ENCODE results near the gene PPFIBP2.

Gene PPFIBP2

GRCh38 chr11:7561562-7561961 lies 47.8 kb downstream of the PPFIBP2 start:
- no peak for DNase-seq
- Histone ChIP-seq H3K27ac (ENCODE audit: insufficient read depth, low read length, poor library complexity, severe bottlenecking) (no peak overlapping the region), H3K27me3 (replicated peaks; ENCODE audit: control insufficient read depth, insufficient read depth, low read length, poor library complexity, severe bottlenecking) (no peaks in the 10 kb centered on the region), H3K4me3 (ENCODE audit: insufficient read depth, low read depth, low read length, poor library complexity, severe bottlenecking) (no peak overlapping the region), H3K9me3 (ENCODE audit: control insufficient read depth, low read length) (no peaks in the 10 kb centered on the region), H3K4me1 (ENCODE audit: control insufficient read depth, insufficient read depth, low read length, poor library complexity, severe bottlenecking) (no peaks in the 10 kb centered on the region), H3K36me3 (ENCODE audit: control insufficient read depth, insufficient read depth, low read length) (no peaks in the 10 kb centered on the region)

- Histone ChIP-seq H3K9me3 (ENCODE audit: control insufficient read depth, low read length) (no peaks in the 10 kb centered on the region), H3K27ac (ENCODE audit: insufficient read depth, low read length, poor library complexity, severe bottlenecking) (no peak overlapping the region), H3K27me3 (replicated peaks; ENCODE audit: control insufficient read depth, insufficient read depth, low read length, poor library complexity, severe bottlenecking) (no peaks in the 10 kb centered on the region), H3K4me1 (ENCODE audit: control insufficient read depth, insufficient read depth, low read length, poor library complexity, severe bottlenecking) (no peaks in the 10 kb centered on the region), H3K4me3 (ENCODE audit: insufficient read depth, low read depth, low read length, poor library complexity, severe bottlenecking) (no peak overlapping the region), H3K36me3 (ENCODE audit: control insufficient read depth, insufficient read depth, low read length) (no peaks in the 10 kb centered on the region)
- no peak for DNase-seq
These were observed 49.5 kb downstream of the PPFIBP2 start for GRCh38 chr11:7563281-7563680.

DNA sequence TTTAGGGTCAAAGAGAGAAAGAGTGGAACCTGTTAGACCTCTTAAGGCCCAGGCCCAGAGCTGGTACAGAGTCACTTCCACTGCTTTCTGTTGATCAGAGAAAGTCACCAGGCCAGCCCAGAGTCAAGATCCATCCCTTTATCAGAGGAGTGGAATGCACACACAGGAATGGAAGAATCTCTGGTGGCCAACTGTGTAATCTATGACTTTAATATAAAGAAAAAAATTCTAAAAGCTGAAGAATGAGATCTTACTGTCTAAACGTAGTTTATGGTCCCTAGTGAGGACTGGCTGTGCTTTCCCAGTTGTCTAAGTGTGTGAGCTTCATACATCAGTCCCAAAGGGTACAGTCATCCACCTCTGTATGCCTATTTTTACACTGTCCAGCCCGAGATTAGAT lies 51.0 kb downstream of the PPFIBP2 start:
- DNase-seq, result no peak
- Histone ChIP-seq H3K9me3 (ENCODE audit: control insufficient read depth, low read length) (no peaks in the 10 kb centered on the region), H3K4me3 (ENCODE audit: insufficient read depth, low read depth, low read length, poor library complexity, severe bottlenecking) (no peak overlapping the region), H3K27me3 (replicated peaks; ENCODE audit: control insufficient read depth, insufficient read depth, low read length, poor library complexity, severe bottlenecking) (no peaks in the 10 kb centered on the region), H3K36me3 (ENCODE audit: control insufficient read depth, insufficient read depth, low read length) (no peaks in the 10 kb centered on the region), H3K4me1 (ENCODE audit: control insufficient read depth, insufficient read depth, low read length, poor library complexity, severe bottlenecking) (no peaks in the 10 kb centered on the region), H3K27ac (ENCODE audit: insufficient read depth, low read length, poor library complexity, severe bottlenecking) (no peak overlapping the region)

DNA sequence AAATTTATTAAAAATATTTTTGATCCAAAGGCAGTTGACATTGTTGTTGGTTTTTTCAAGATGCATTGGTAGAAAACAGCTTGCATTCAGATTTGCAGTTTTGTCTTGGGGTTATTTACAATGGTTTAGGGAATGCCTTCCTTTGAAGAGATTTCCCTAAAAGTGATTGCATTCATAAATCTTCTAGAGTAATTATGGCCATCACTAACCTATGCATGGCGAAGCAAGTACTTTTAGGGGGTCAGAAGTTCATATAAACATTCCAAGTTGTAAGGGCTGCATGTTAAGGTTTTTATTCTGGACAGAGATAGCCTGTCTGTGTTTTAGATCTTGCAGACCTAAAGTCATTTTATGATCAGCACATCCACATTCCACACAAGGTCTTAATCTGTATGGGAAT lies 53.5 kb downstream of the PPFIBP2 start:
- Histone ChIP-seq H3K36me3 (ENCODE audit: control insufficient read depth, insufficient read depth, low read length) (no peaks in the 10 kb centered on the region), H3K27me3 (replicated peaks; ENCODE audit: control insufficient read depth, insufficient read depth, low read length, poor library complexity, severe bottlenecking) (no peaks in the 10 kb centered on the region), H3K4me1 (ENCODE audit: control insufficient read depth, insufficient read depth, low read length, poor library complexity, severe bottlenecking) (no peaks in the 10 kb centered on the region), H3K9me3 (ENCODE audit: control insufficient read depth, low read length) (no peaks in the 10 kb centered on the region), H3K27ac (ENCODE audit: insufficient read depth, low read length, poor library complexity, severe bottlenecking) (no peak overlapping the region), H3K4me3 (ENCODE audit: insufficient read depth, low read depth, low read length, poor library complexity, severe bottlenecking) (no peak overlapping the region)
- DNase-seq, result no peak

DNA sequence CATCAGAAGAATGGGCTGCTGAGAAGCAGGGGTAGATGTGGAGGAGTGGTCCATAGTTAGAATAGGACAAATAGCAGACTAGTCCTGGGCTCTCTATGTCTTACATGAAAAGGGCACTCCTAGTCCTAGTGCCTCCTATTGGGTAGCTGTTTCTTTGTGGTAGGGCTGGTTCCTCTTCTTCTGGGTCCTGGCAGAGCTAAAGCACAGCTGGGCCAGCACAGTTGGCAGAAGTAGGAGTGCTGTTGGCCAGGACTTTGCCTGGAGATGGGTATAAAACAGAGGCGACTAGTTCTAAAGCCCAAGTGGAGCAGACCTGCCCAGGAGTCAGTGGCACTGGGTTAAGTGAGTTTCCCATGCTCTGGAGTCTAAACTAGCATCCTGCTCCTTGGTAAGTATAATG lies 55.2 kb downstream of the PPFIBP2 start:
- no peaks in the 10 kb centered on the region for H3K27me3 ChIP-seq (replicated peaks; ENCODE audit: control insufficient read depth, insufficient read depth, low read length, poor library complexity, severe bottlenecking)
- H3K4me3 ChIP-seq (ENCODE audit: insufficient read depth, low read depth, low read length, poor library complexity, severe bottlenecking), result no peak overlapping the region
- no peaks in the 10 kb centered on the region for H3K36me3 ChIP-seq (ENCODE audit: control insufficient read depth, insufficient read depth, low read length)
- no peak overlapping the region for H3K27ac ChIP-seq (ENCODE audit: insufficient read depth, low read length, poor library complexity, severe bottlenecking)
- no peaks in the 10 kb centered on the region for H3K9me3 ChIP-seq (ENCODE audit: control insufficient read depth, low read length)
- no peak for DNase-seq
- H3K4me1 ChIP-seq (ENCODE audit: control insufficient read depth, insufficient read depth, low read length, poor library complexity, severe bottlenecking), result no peaks in the 10 kb centered on the region

- Histone ChIP-seq H3K27ac (ENCODE audit: insufficient read depth, low read length, poor library complexity, severe bottlenecking) (no peak overlapping the region), H3K9me3 (ENCODE audit: control insufficient read depth, low read length) (no peaks in the 10 kb centered on the region), H3K27me3 (replicated peaks; ENCODE audit: control insufficient read depth, insufficient read depth, low read length, poor library complexity, severe bottlenecking) (no peaks in the 10 kb centered on the region), H3K36me3 (ENCODE audit: control insufficient read depth, insufficient read depth, low read length) (no peaks in the 10 kb centered on the region), H3K4me3 (ENCODE audit: insufficient read depth, low read depth, low read length, poor library complexity, severe bottlenecking) (no peak overlapping the region), H3K4me1 (ENCODE audit: control insufficient read depth, insufficient read depth, low read length, poor library complexity, severe bottlenecking) (no peaks in the 10 kb centered on the region)
- DNase-seq, result no peak
These were observed 56.4 kb downstream of the PPFIBP2 start for GRCh38 chr11:7570241-7570640.

DNA sequence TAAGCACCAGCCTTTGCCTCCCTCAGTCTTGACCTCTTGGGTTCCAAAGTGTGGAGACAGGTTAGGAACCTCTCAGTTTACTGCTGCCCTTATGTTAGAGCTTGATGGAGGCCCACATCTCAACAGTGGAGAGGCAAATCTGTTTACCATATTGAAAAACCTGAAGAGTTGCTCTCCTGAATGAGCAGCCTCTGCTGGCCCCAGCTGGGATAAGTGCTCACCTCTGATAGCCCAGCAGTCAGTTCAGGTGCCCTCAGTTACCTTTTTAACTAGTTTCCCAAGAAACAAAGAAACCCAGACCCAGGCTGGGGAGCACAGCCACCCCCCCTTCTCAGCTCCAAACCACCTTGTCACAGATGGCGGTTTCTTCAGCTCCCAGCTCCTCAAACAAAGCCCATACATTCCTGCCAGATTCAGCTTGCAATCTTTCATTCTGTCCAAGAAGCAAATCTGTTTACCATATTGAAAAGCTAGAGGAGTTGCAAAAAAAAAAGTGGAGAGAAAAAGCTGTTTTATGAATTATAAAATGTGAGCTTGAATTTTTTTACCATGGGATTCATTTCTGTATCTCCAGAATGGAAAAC lies 57.2 kb downstream of the PPFIBP2 start:
- no peak for DNase-seq
- no peaks in the 10 kb centered on the region for H3K36me3 ChIP-seq (ENCODE audit: control insufficient read depth, insufficient read depth, low read length)
- H3K9me3 ChIP-seq (ENCODE audit: control insufficient read depth, low read length), result no peaks in the 10 kb centered on the region
- no peaks in the 10 kb centered on the region for H3K27me3 ChIP-seq (replicated peaks; ENCODE audit: control insufficient read depth, insufficient read depth, low read length, poor library complexity, severe bottlenecking)
- H3K27ac ChIP-seq (ENCODE audit: insufficient read depth, low read length, poor library complexity, severe bottlenecking), result no peak overlapping the region
- H3K4me3 ChIP-seq (ENCODE audit: insufficient read depth, low read depth, low read length, poor library complexity, severe bottlenecking), result no peak overlapping the region
- H3K4me1 ChIP-seq (ENCODE audit: control insufficient read depth, insufficient read depth, low read length, poor library complexity, severe bottlenecking), result peaks cover 4% of the 10 kb centered on the region

DNA sequence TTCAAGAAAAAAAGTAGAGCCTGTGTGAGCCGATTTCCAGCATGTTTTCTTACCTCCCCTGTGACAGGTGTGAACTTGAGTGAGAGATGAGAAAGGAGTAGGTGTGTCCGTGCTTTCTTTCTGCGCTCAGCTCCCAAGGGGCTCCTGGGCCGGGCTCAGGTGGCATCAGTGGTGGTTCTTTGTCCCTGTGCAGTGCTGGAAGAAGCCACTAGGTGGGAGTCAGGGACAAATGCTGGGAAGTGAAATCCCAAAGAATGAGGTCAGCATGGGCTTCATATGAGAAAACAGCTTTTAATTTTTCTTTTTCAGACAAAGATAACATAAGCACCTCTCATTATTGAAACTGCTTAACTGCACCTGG lies 57.8 kb downstream of the PPFIBP2 start:
- H3K4me3 ChIP-seq (ENCODE audit: insufficient read depth, low read depth, low read length, poor library complexity, severe bottlenecking), result no peak overlapping the region
- H3K4me1 ChIP-seq (ENCODE audit: control insufficient read depth, insufficient read depth, low read length, poor library complexity, severe bottlenecking), result peaks cover 6% of the 10 kb centered on the region
- H3K27ac ChIP-seq (ENCODE audit: insufficient read depth, low read length, poor library complexity, severe bottlenecking), result no peak overlapping the region
- no peaks in the 10 kb centered on the region for H3K27me3 ChIP-seq (replicated peaks; ENCODE audit: control insufficient read depth, insufficient read depth, low read length, poor library complexity, severe bottlenecking)
- no peaks in the 10 kb centered on the region for H3K36me3 ChIP-seq (ENCODE audit: control insufficient read depth, insufficient read depth, low read length)
- H3K9me3 ChIP-seq (ENCODE audit: control insufficient read depth, low read length), result no peaks in the 10 kb centered on the region
- no peak for DNase-seq

- no peak for DNase-seq
- Histone ChIP-seq H3K27me3 (replicated peaks; ENCODE audit: control insufficient read depth, insufficient read depth, low read length, poor library complexity, severe bottlenecking) (no peaks in the 10 kb centered on the region), H3K27ac (ENCODE audit: insufficient read depth, low read length, poor library complexity, severe bottlenecking) (no peak overlapping the region), H3K4me3 (ENCODE audit: insufficient read depth, low read depth, low read length, poor library complexity, severe bottlenecking) (no peak overlapping the region), H3K9me3 (ENCODE audit: control insufficient read depth, low read length) (no peaks in the 10 kb centered on the region), H3K36me3 (ENCODE audit: control insufficient read depth, insufficient read depth, low read length) (no peaks in the 10 kb centered on the region), H3K4me1 (ENCODE audit: control insufficient read depth, insufficient read depth, low read length, poor library complexity, severe bottlenecking) (peaks cover 8% of the 10 kb centered on the region)
These were observed 58.4 kb downstream of the PPFIBP2 start for GRCh38 chr11:7572001-7572712.

GRCh38 chr11:7573193-7573557 lies 59.4 kb downstream of the PPFIBP2 start:
- Histone ChIP-seq H3K4me1 (ENCODE audit: control insufficient read depth, insufficient read depth, low read length, poor library complexity, severe bottlenecking) (peaks cover 13% of the 10 kb centered on the region), H3K4me3 (ENCODE audit: insufficient read depth, low read depth, low read length, poor library complexity, severe bottlenecking) (no peak overlapping the region), H3K36me3 (ENCODE audit: control insufficient read depth, insufficient read depth, low read length) (no peaks in the 10 kb centered on the region), H3K9me3 (ENCODE audit: control insufficient read depth, low read length) (no peaks in the 10 kb centered on the region), H3K27ac (ENCODE audit: insufficient read depth, low read length, poor library complexity, severe bottlenecking) (no peak overlapping the region), H3K27me3 (replicated peaks; ENCODE audit: control insufficient read depth, insufficient read depth, low read length, poor library complexity, severe bottlenecking) (no peaks in the 10 kb centered on the region)
- DNase-seq, result no peak

Measured in effector memory CD4-positive, alpha-beta T cell (primary cell).